22Rv1 (cell line): ENCODE measurements around the gene NEK4.

Source experiments
- CTCF ChIP-seq: fragments of 450-650 bp; IDR thresholded peaks from 2 replicates; pipeline ENCODE4 v1.5.1; 2017; ENCODE audit warnings: mild to moderate bottlenecking
- ZFX ChIP-seq: fragments of 450-650 bp; IDR thresholded peaks from 2 replicates; pipeline ENCODE4 v1.6.1; 2017; ENCODE audit warnings: antibody characterized with exemption, borderline replicate concordance

GRCh38 chr3:52781741-52782140, 11.0 kb upstream of the NEK4 start:
- TF ChIP-seq CTCF (no peak), ZFX (no peak)
